NB4 (cell line): ENCODE results near the gene GAS1.

Experiments
- DNase-seq: peaks from one replicate; pipeline ENCODE4 v3.0.0; 2010; ENCODE audit warnings: low read depth
- H3K4me3 ChIP-seq: one replicate; pipeline ENCODE4 v1.5.1; 2011; ENCODE audit warnings: mild to moderate bottlenecking, low read depth, low read length, moderate library complexity
- CTCF ChIP-seq: IDR thresholded peaks from one replicate; pipeline ENCODE4 v1.5.1; 2012; ENCODE audit warnings: low read depth, low read length
- MAX ChIP-seq: IDR thresholded peaks from 2 replicates; pipeline ENCODE4 v1.6.1; 2011; ENCODE audit warnings: low read depth, low read length
- MYC ChIP-seq: IDR thresholded peaks from 2 replicates; pipeline ENCODE4 v1.6.1; 2011; ENCODE audit warnings: low read depth, low read length
- POLR2A ChIP-seq: IDR thresholded peaks from 2 replicates; pipeline ENCODE4 v1.6.1; 2011; ENCODE audit warnings: mild to moderate bottlenecking; ENCODE audit not compliant: insufficient read length; ENCODE audit errors: extremely low read depth

Gene GAS1

DNA sequence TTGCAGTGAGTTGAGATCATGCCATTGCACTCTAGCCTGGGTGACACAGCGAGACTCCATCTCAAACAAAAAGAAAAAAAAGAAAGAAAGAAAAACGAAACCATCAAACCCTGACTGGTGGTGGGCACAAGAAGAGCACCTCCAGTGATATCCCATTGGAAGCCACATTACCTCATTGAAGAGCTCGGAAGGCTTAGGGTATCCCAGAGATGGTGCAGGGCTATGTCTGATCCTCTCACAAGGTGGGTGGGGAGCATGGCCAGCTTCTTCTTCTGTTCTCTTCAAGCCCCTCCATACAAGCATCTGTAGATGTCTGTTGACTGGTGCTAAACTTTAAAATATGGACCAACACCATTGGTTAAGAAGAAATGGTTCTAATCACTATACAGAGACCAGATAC lies 45.8 kb downstream of the GAS1 start:
- TF ChIP-seq CTCF (no peak), MAX (no peak), MYC (no peak), POLR2A (no peak)
- no peak for DNase-seq

More for the DNA sequence above, 45.8 kb downstream of the GAS1 start:
- H3K4me3 ChIP-seq, result no peak overlapping the region
